Neural progenitor cell (in vitro differentiated cells): ENCODE results near the gene NPTXR. TPM values are rescaled to one million over a fixed set of nuclear protein-coding genes. Genes with fewer than 3 reads are reported as not detected.

Source experiments
- DNase-seq: peaks from one replicate; pipeline ENCODE4 v3.0.0-alpha.2; 2016; ENCODE audit warnings: low spot score
- H2AFZ ChIP-seq: fragments of 200-600 bp; sonication (generic); replicated peaks from 2 replicates; pipeline ENCODE4 v1.6.1; 2016; ENCODE audit warnings: antibody characterized with exemption
- H3F3A ChIP-seq: fragments of 200-600 bp; sonication (generic); 2 replicates; pipeline ENCODE4 v1.6.1; 2016; ENCODE audit warnings: antibody characterized with exemption, low read depth
- H3K27ac ChIP-seq: fragments of 200-600 bp; sonication (generic); 2 replicates; pipeline ENCODE4 v1.5.1; 2016; ENCODE audit warnings: mild to moderate bottlenecking
- H3K27me3 ChIP-seq: fragments of 200-600 bp; sonication (generic); 2 replicates; pipeline ENCODE4 v1.6.1; 2016; ENCODE audit warnings: mild to moderate bottlenecking, moderate library complexity
- H3K36me3 ChIP-seq: fragments of 200-600 bp; sonication (generic); 2 replicates; pipeline ENCODE4 v1.5.1; 2016
- H3K4me1 ChIP-seq: fragments of 200-600 bp; sonication (generic); 2 replicates; pipeline ENCODE4 v1.6.1; 2016; ENCODE audit warnings: mixed run types
- H3K4me2 ChIP-seq: fragments of 200-600 bp; sonication (generic); 2 replicates; pipeline ENCODE4 v1.6.1; 2016
- H3K4me3 ChIP-seq: fragments of 200-600 bp; sonication (generic); 2 replicates; pipeline ENCODE4 v1.5.1; 2016
- H3K79me2 ChIP-seq: fragments of 200-600 bp; sonication (generic); 2 replicates; pipeline ENCODE4 v1.6.1; 2016; ENCODE audit warnings: low read depth
- H3K9ac ChIP-seq: fragments of 200-600 bp; sonication (generic); 2 replicates; pipeline ENCODE4 v1.6.1; 2016
- H3K9me3 ChIP-seq: fragments of 200-600 bp; sonication (generic); 2 replicates; pipeline ENCODE4 v1.5.1; 2016; ENCODE audit warnings: low read depth
- H4K20me1 ChIP-seq: fragments of 200-600 bp; sonication (generic); 2 replicates; pipeline ENCODE4 v1.6.1; 2016; ENCODE audit warnings: low read depth
- H3K27ac Mint-ChIP-seq: 3 replicates; pipeline ENCODE4 v1.8.0; 2021; ENCODE audit warnings: mixed read lengths
- H3K27me3 Mint-ChIP-seq: 2 replicates; pipeline ENCODE4 v1.8.0; 2022; ENCODE audit warnings: low read depth, mild to moderate bottlenecking, inconsistent platforms, moderate library complexity, mixed read lengths; ENCODE audit not compliant: insufficient read depth
- H3K36me3 Mint-ChIP-seq: 3 replicates; pipeline ENCODE4 v1.8.0; 2021; ENCODE audit warnings: mixed read lengths
- H3K4me1 Mint-ChIP-seq: 3 replicates; pipeline ENCODE4 v1.8.0; 2021; ENCODE audit warnings: mixed read lengths
- H3K4me3 Mint-ChIP-seq: 3 replicates; pipeline ENCODE4 v1.8.0; 2021; ENCODE audit warnings: mild to moderate bottlenecking, moderate library complexity, mixed read lengths
- H3K9me3 Mint-ChIP-seq: 3 replicates; pipeline ENCODE4 v1.8.0; 2020; ENCODE audit warnings: mixed read lengths
- EZH2 ChIP-seq: fragments of 200-600 bp; sonication (generic); IDR thresholded peaks from 2 replicates; pipeline ENCODE4 v1.6.1; 2017; ENCODE audit warnings: antibody characterized with exemption, mild to moderate bottlenecking, moderate library complexity
- EZH2phosphoT487 ChIP-seq: fragments of 200-600 bp; sonication (generic); IDR thresholded peaks from 2 replicates; pipeline ENCODE4 v1.6.1; 2017; ENCODE audit warnings: antibody characterized with exemption
- total RNA-seq: library from RNA; depleted of rRNA; stranded (reverse); fragments of >200 nt; gene quantifications from 2 replicates; pipeline ENCODE4 v1.2.3, GENCODE V29; 2015; ENCODE audit warnings: low replicate concordance
- TF ChIP-seq, protein P1 (sequence below): fragments of 200-600 bp; sonication (generic); IDR thresholded peaks from 2 replicates; pipeline ENCODE4 v1.5.1; 2017; ENCODE audit warnings: antibody characterized with exemption, mild to moderate bottlenecking

Gene NPTXR
- total RNA-seq, 1 donor from 2014 or later = 0.99 TPM

DNA sequence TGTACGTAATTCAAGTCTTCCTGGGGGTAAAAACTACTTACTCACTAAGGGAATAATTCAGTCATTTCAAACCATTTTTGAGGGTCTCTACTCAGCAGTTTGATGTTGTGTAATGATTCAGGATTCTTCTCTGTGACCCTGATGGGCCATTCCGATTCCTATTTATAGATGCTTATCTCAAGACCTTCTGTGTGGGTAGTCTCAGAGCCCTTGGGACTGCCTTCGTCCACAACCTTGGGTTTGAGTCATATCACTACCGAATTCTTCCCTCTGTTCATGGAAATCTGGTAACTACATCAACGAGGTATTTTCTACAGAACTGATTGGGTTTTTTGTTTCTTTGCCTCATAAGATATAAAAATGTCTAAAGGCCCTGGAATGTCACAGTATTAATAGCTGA is 42.5 kb upstream of the NPTXR start:
- Histone ChIP-seq H3K4me1 (peaks cover 2% of the 10 kb centered on the region), H3K27ac (no peak overlapping the region), H3K4me2 (no peak overlapping the region), H3K4me3 (no peak overlapping the region), H3K27me3 (no peaks in the 10 kb centered on the region), H3F3A (peaks cover 3% of the 10 kb centered on the region), H3K79me2 (no peaks in the 10 kb centered on the region), H3K36me3 (no peaks in the 10 kb centered on the region), H4K20me1 (no peaks in the 10 kb centered on the region), H3K9ac (no peak overlapping the region), H2AFZ (no peak overlapping the region), H3K9me3 (no peaks in the 10 kb centered on the region)
- Mint-ChIP-seq H3K9me3 (peaks cover 2% of the 10 kb centered on the region), H3K4me3 (no peak overlapping the region), H3K27me3 (no peaks in the 10 kb centered on the region), H3K36me3 (no peaks in the 10 kb centered on the region), H3K4me1 (peaks cover 6% of the 10 kb centered on the region), H3K27ac (no peak overlapping the region)
- DNase-seq = no peak
- TF ChIP-seq EZH2 (no peak), EZH2phosphoT487 (no peak)
- TF ChIP-seq, protein P1, sequence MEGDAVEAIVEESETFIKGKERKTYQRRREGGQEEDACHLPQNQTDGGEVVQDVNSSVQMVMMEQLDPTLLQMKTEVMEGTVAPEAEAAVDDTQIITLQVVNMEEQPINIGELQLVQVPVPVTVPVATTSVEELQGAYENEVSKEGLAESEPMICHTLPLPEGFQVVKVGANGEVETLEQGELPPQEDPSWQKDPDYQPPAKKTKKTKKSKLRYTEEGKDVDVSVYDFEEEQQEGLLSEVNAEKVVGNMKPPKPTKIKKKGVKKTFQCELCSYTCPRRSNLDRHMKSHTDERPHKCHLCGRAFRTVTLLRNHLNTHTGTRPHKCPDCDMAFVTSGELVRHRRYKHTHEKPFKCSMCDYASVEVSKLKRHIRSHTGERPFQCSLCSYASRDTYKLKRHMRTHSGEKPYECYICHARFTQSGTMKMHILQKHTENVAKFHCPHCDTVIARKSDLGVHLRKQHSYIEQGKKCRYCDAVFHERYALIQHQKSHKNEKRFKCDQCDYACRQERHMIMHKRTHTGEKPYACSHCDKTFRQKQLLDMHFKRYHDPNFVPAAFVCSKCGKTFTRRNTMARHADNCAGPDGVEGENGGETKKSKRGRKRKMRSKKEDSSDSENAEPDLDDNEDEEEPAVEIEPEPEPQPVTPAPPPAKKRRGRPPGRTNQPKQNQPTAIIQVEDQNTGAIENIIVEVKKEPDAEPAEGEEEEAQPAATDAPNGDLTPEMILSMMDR = no peak

DNA sequence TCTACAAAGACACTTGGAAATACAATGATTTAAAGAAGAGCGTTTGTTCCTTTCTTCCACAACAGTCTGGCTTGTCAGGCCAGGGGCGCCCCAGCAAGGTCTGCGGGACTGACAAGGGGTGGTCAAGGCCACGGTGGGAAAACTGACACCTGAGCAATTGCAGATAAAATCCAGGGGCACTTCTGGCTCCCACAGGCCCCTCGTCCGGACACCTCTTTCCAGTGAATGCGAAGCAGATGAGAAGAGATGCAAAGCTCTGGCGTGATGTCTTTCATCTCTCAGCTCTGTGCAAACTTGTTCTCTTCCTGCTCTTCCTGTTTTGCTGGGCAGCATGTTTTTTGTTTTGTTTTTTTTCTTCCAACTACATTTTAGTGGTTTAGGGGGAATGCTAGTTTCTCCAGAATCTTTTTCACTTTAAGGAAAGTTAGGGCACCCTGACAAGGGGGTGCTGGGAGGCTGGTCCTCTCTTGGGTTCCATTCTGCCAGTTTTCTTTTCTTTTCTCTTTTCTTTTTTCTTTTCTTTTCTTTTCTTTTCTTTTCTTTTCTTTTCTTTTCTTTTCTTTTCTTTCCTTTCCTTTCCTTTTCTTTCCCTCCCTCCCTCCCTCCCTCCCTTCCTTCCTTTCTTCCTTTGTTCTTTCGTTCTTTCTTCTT is 39.3 kb upstream of the NPTXR start:
- no peak for DNase-seq
- H2AFZ ChIP-seq = no peak overlapping the region
- no peaks in the 10 kb centered on the region for H3K27me3 Mint-ChIP-seq
- no peak overlapping the region for H3K4me2 ChIP-seq
- H3K9ac ChIP-seq = no peak overlapping the region
- H3K27ac Mint-ChIP-seq = peak overlapping the region; percentile 73
- no peak overlapping the region for H3K4me3 ChIP-seq
- no peaks in the 10 kb centered on the region for H3F3A ChIP-seq
- H3K79me2 ChIP-seq = no peaks in the 10 kb centered on the region
- peaks cover under 1% of the 10 kb centered on the region for H3K9me3 Mint-ChIP-seq
- no peaks in the 10 kb centered on the region for H3K36me3 Mint-ChIP-seq
- no peaks in the 10 kb centered on the region for H3K9me3 ChIP-seq
- H3K4me3 Mint-ChIP-seq = no peak overlapping the region
- no peak overlapping the region for H3K27ac ChIP-seq
- H3K4me1 Mint-ChIP-seq = peaks cover 6% of the 10 kb centered on the region
- H3K27me3 ChIP-seq = no peaks in the 10 kb centered on the region
- H4K20me1 ChIP-seq = no peaks in the 10 kb centered on the region
- no peaks in the 10 kb centered on the region for H3K36me3 ChIP-seq
- TF ChIP-seq EZH2 (no peak), EZH2phosphoT487 (no peak)
- TF ChIP-seq, protein P1 = no peak
- H3K4me1 ChIP-seq = no peaks in the 10 kb centered on the region

DNA sequence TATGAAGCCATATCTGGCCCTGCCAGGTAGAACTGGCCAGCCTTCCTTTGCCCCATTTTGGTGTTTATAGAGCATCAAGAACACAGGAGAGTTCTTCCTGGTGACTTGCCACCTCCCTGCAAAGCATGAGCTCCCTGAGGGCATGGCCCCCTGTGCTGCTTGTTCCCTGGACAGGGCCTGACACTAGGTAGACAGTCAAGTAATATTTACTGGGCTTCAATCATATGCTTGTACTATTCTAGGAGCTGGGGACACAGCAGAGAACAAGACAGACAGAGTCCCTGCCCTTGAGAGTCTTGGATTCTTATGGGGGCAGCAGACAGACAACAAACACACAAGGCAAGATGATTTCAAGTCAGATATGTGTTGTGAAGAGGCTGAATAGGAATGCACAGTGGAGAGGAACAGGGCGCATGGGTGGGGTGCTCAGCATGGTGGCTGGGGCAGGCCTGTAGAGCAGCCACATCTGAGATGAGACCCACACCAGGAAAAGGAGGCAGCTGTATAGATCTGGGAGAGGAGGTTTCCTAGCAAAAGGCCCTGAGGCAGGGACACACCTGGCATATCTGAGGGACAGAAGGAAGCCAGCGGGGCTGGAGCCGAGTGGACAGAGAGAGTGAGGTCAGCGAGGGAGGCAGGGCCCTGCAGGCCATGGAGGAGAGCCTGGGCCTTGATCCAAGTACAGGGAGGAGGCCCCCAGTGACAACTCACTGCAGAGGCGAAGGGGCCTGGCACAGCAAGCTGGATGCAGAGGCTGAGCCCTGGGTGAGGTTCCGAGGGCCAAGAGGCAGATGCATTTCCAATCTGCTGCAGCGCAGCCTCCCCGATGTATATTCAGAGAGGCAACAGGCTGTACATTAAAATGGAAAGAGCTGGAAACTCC is 38.4 kb upstream of the NPTXR start:
- Histone ChIP-seq H3K36me3 (no peaks in the 10 kb centered on the region), H3K27ac (no peak overlapping the region), H3K9me3 (no peaks in the 10 kb centered on the region), H3F3A (no peaks in the 10 kb centered on the region), H3K4me3 (no peak overlapping the region), H2AFZ (no peak overlapping the region), H3K27me3 (no peaks in the 10 kb centered on the region), H3K4me1 (no peaks in the 10 kb centered on the region), H3K79me2 (no peaks in the 10 kb centered on the region), H3K4me2 (no peak overlapping the region), H3K9ac (no peak overlapping the region), H4K20me1 (no peaks in the 10 kb centered on the region)
- DNase-seq = no peak
- H3K9me3 Mint-ChIP-seq = no peaks in the 10 kb centered on the region
- H3K4me1 Mint-ChIP-seq = peaks cover 6% of the 10 kb centered on the region
- H3K36me3 Mint-ChIP-seq = no peaks in the 10 kb centered on the region
- no peak overlapping the region for H3K4me3 Mint-ChIP-seq
- TF ChIP-seq, protein P1 = no peak
- TF ChIP-seq EZH2phosphoT487 = no peak
- no peak for TF ChIP-seq EZH2
- peak overlapping the region; percentile 73 for H3K27ac Mint-ChIP-seq
- no peaks in the 10 kb centered on the region for H3K27me3 Mint-ChIP-seq
